Amniotic stem cell (primary cell): ENCODE data around the gene STEAP3.

ENCODE experiments used
- DNase-seq: peaks from one replicate; lab custom pipeline; 2025; lab: John Stamatoyannopoulos, UW

The STEAP3 gene

GRCh38 chr2:119197529-119198239, 25.9 kb upstream of the STEAP3 start:
- no peak for DNase-seq

DNA sequence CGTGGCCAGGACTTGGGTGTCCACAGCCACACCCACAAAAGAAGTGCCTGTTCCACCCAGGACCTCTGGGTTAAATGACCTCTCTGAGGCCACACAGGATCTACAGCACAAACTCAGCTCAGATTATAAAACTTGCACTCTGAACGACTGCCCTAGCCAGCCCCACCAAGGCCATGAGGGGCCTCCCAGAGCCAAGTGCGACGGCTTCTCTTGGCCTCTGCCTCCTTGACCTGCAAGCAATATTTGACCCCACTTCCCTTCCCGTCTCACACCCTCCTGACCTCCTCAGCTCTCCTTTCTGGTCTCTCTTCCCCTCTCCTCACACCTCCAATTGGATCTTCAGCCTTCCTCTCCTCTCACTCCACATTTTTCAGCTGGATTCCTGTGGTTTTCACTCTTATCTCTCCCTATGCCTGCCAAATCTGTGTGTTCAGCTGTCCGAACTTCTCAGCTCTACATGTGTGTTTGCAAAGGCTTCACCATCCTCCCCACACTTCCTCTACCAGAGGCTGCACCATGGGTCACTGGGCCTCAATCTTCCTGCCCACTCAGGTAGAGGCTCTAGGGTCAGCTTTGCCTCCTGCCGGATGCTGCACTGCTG, 25.3 kb upstream of the STEAP3 start:
- no peak for DNase-seq

GRCh38 chr2:119201815-119202214, 21.8 kb upstream of the STEAP3 start:
- no peak for DNase-seq

GRCh38 chr2:119202610-119203310, 20.9 kb upstream of the STEAP3 start:
- DNase-seq: no peak

DNA sequence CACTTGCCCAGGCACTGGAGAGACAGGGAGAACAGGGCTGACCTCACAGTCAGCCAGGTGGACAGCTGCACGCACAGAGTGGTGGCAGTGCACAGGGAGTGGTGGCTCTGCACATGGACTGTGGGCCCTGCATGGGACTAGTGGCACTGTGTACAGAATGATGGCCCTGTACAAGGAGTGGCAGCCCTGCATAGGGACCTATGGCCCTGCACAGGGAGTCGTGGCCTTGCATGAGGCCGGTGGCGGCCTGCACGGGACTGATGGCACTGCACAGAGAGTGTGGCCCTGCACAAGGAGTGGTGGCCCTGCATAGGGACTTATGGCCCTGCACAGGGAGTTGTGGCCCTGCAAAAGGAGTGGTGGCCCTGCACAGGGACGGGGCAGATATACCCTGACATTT, 19.1 kb upstream of the STEAP3 start:
- DNase-seq: no peak

- no peak for DNase-seq
Measured at GRCh38 chr2:119205001-119205706, 18.5 kb upstream of the STEAP3 start.

- no peak for DNase-seq
Measured at GRCh38 chr2:119206201-119206600, 17.4 kb upstream of the STEAP3 start.

GRCh38 chr2:119207447-119207846, 16.2 kb upstream of the STEAP3 start:
- no peak for DNase-seq

DNA sequence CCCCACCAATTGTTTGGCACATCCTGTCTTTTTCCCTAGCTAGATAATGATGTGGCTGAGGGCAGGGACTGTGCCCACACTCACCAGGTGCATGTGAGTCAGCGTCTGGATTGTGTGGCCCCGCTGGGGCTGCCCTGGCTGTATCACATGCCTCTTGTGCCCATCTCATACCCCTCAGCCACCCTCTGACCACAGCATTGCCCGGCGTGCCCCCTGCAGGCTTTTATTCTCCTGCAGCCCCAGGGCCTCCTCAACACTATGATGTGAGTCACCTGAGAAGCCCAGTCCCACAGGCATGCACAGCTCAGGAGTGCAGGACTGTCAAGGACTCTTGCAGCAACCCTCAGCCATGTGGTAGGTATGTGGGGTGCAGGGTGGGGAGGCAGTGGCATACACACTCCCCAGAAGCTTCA, 14.8 kb upstream of the STEAP3 start:
- DNase-seq: no peak

- DNase-seq: no peak
Measured at GRCh38 chr2:119212139-119212800, 11.4 kb upstream of the STEAP3 start.

DNA sequence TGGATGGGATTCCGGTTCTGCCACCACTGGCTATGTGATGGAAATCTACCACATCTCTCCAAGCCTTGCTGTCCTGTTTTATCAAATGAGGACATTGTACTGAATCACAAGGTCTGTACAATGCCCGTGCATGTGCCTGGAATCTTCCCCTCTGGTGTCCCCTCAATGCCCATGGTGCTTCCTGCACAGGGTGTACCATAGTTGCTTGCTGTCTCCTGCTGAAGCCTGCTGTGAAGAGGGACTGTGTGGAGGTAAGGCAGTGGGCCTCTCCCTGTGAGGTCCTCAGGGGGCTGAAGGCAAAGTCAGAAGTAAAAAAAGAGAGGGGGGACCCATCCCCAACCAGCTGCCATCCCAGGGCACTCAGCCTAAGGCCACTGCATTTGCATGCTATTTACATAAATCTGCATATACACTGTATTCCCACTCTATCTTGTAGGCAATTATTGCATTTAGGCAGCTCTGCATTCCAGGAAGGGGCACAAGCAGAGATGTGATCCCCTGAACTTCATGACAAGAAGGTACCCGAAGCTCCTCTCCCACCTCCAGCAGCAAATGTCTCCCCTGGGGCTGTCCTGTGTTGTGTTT, 9.1 kb upstream of the STEAP3 start:
- DNase-seq: no peak

- DNase-seq: no peak
Measured at GRCh38 chr2:119216994-119217393, 6.6 kb upstream of the STEAP3 start.

DNA sequence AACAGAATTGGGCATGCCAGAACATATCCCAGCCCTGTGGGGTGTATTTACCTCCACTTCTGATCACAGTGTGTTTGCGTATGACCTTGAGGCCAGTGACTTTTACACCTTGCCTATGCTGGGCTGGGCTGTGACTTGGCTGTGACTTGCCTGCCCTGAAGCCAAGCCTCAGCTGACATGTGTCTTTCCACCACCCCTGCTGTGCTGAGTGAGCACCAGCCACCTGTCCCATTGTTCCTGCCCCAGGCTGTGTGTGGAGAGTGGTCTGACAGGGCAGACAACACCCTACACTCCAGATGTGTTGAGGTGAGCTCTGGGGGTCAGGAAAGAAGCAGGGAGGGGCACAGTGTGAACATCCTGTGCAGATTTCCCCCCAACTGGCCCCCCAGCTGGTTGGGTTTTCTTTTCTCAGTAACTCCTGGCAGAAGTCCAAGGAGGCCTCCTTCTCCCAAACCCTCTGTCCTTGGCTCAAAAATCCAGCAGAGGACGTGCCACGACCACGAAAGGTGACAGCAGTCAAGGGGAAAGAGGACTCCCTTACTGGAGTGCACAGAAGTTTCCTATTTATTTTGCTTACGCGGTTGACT, 5.1 kb upstream of the STEAP3 start:
- no peak for DNase-seq

- no peak for DNase-seq
Measured at GRCh38 chr2:119219873-119220272, 3.8 kb upstream of the STEAP3 start.

DNA sequence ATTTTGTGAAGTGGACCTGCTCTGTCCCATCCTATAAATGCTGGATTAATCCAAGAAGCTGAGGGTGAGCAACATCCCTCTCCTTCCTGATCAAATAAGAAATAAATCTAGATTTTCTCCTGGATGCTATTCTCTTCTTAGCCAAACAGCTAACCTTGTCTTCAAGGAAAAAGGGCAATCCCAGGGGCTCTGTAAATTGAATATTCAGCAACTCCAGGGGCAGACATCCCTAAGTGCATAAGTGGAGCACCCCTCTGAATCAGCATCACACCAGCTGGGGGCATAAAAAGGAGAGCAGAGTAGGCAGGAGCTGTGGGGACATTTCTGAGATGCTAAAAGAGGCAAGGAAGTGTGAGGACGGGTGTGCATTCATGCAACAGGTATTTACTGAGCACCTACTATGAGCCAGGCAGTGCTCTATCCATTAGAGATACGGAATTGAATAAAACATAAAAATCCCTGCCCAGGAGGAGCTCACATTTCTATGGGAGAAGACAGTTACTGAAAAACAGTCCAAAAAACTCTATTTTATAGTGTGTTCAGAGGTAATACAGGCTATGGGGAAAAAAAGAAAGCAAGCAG, 2.8 kb upstream of the STEAP3 start:
- DNase-seq: no peak

DNA sequence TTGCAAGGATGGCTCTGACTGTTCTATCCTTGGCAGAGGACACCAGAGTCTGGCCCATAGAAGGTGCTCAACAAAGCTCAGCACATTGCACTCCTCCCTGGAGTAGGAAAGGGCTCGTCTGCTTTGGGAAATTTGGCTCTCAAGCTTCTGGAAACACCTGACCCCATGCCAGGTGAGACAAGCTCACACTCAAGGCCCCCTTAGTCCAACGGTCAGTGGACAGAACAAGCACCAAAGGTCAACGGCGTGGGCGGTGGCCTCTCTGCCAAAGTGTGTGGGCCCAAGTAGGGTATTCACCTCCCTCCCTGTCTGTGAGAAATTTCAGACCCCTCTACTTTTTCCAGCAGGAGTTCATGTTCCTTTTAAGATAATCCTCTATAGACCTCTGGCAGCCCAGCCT, 2.0 kb upstream of the STEAP3 start:
- DNase-seq: no peak

DNA sequence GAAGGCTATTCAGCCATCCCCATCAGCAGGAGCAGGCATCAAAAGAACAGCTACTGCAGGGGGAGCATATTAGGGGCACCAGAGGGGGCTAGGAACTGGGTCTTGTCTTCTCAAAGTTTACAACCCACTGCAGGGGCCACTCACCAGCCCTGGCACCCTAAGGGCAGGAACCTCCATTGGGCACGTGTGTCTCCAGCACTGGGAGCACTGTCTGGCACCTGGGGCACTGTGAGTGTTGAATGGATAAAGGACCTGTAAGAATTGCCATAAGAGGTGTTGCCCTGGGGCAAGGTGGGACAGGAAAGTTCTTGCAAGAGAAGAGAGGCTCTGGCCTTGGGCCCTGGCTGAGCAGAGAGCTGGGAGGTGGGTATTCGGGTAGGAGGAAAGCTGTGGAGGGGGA, 1.4 kb upstream of the STEAP3 start:
- DNase-seq: no peak

DNA sequence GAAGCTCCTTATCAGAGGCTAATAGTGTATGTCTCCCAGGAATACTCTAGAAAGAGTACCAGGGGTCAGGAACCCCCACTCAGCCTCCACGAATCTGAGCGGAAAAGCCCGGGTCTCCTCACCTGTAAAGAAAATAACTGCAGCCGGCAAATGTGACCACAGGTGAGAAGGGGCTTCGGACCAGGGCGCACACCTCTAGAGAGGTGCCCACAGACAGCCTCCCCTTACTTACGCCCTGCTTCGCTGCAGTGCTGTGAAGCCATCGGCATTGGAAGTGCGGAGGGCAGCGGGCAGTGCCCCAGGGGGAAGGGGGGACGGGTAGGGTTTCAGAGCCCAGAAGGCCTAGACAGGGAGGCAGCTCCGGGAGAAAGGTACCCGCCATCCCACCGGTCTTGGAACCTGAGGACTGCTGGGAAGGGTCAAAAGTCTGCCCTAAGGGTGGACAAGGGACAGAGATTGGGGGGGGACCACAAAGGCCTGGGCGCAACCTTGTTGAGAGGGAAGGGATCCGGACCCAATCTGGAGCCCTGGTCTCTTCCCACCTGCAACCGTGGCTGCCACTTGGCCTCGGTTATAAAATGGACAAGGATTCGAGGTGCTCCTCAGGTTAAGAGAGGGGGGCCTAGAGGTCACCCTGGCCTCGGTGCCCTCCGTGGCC, 642 bp upstream of the STEAP3 start:
- DNase-seq: no peak

GRCh38 chr2:119224391-119225104, 914 bp downstream of the STEAP3 start:
- no peak for DNase-seq
